B cell (primary cell): ENCODE measurements around the gene GOT1.

Experiments used
- CTCF ChIP-seq: fragments of 200-600 bp; IDR thresholded peaks from one replicate; pipeline ENCODE4 v1.8.0; 2022; ENCODE audit warnings: antibody characterized with exemption, mild to moderate bottlenecking
- EZH2 ChIP-seq: IDR thresholded peaks from 2 replicates; pipeline ENCODE4 v1.6.1; 2012; ENCODE audit warnings: borderline replicate concordance, low read depth, mild to moderate bottlenecking, moderate library complexity, low read length; ENCODE audit not compliant: insufficient read depth, poor library complexity, severe bottlenecking

GRCh38 chr10:99466632-99467223, 36.3 kb upstream of the GOT1 start:
- TF ChIP-seq EZH2 = no peak
- no peak for TF ChIP-seq CTCF
